Left ventricle myocardium inferior (tissue), 1 donor: Measurements from ENCODE around the gene RNF40. TPM values are rescaled to one million over a fixed set of nuclear protein-coding genes. Genes with fewer than 3 reads are reported as not detected.

Source experiments
- DNase-seq: peaks from one replicate; pipeline ENCODE4 v3.0.0-alpha.2; 2020
- H3K27ac ChIP-seq: fragments of 200-600 bp; replicated peaks from 2 replicates; pipeline ENCODE4 v1.8.0; 2021
- H3K27me3 ChIP-seq: fragments of 200-600 bp; 2 replicates; pipeline ENCODE4 v1.8.0; 2021; ENCODE audit warnings: low read depth
- H3K36me3 ChIP-seq: fragments of 200-600 bp; 2 replicates; pipeline ENCODE4 v1.8.0; 2021
- H3K4me1 ChIP-seq: fragments of 200-600 bp; 2 replicates; pipeline ENCODE4 v1.8.0; 2021
- H3K4me3 ChIP-seq: fragments of 200-600 bp; 2 replicates; pipeline ENCODE4 v1.8.0; 2021; ENCODE audit warnings: mild to moderate bottlenecking, moderate library complexity
- H3K9me3 ChIP-seq: fragments of 200-600 bp; replicated peaks from 2 replicates; pipeline ENCODE4 v1.8.0; 2021
- intact Hi-C: fragments of 100-400 bp; cut with micrococcal nuclease; formaldehyde crosslinking; loops from one replicate; pipeline ENCODE4 v1.11.0; 2022
- total RNA-seq: library from RNA; stranded (reverse); fragmentation: NEBNext Ultra II Directional; extraction: Animal tissue kit (Norgen Biotek cat#: 25700); gene quantifications from one replicate; pipeline ENCODE4 v1.2.1, GENCODE V29; 2021
- TF ChIP-seq, protein P1 (sequence below): fragments of 200-600 bp; IDR thresholded peaks from 2 replicates; pipeline ENCODE4 v1.8.0; 2021; ENCODE audit warnings: antibody characterized with exemption, mild to moderate bottlenecking, borderline replicate concordance
- donor health status: DM: no; HTN: yes; CAD: no; lungs with severe emphysema.

RNF40 gene
- total RNA-seq, 1 donor from 2014 or later: 35.6 TPM

DNA sequence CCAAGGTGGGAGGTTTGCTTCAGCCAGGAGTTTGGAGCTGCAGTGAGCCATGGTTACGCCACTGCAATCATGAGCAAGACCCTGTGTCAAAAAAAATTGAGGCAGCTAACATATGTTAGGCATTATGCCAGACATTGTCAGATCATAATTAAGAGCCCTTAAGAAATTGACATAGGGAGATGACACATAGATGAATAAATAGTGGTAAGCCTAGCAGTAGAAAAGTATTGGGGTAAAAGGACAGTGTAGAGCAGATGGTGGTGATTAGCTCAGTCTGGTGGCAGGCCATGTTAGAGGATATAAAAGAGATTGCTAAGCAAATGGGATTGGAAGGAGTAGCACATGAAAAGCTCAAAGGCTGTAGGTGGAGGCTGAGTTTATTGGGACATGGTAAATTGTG, 40.5 kb upstream of the RNF40 start:
- TF ChIP-seq, protein P1, sequence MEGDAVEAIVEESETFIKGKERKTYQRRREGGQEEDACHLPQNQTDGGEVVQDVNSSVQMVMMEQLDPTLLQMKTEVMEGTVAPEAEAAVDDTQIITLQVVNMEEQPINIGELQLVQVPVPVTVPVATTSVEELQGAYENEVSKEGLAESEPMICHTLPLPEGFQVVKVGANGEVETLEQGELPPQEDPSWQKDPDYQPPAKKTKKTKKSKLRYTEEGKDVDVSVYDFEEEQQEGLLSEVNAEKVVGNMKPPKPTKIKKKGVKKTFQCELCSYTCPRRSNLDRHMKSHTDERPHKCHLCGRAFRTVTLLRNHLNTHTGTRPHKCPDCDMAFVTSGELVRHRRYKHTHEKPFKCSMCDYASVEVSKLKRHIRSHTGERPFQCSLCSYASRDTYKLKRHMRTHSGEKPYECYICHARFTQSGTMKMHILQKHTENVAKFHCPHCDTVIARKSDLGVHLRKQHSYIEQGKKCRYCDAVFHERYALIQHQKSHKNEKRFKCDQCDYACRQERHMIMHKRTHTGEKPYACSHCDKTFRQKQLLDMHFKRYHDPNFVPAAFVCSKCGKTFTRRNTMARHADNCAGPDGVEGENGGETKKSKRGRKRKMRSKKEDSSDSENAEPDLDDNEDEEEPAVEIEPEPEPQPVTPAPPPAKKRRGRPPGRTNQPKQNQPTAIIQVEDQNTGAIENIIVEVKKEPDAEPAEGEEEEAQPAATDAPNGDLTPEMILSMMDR: no peak
- peaks cover 5% of the 10 kb centered on the region for H3K4me1 ChIP-seq
- H3K9me3 ChIP-seq: no peaks in the 10 kb centered on the region
- H3K36me3 ChIP-seq: peaks cover 99% of the 10 kb centered on the region
- no peaks in the 10 kb centered on the region for H3K27me3 ChIP-seq
- DNase-seq: no peak
- H3K4me3 ChIP-seq: no peak overlapping the region
- no peak overlapping the region for H3K27ac ChIP-seq
- intact Hi-C loops: no loop called here

DNA sequence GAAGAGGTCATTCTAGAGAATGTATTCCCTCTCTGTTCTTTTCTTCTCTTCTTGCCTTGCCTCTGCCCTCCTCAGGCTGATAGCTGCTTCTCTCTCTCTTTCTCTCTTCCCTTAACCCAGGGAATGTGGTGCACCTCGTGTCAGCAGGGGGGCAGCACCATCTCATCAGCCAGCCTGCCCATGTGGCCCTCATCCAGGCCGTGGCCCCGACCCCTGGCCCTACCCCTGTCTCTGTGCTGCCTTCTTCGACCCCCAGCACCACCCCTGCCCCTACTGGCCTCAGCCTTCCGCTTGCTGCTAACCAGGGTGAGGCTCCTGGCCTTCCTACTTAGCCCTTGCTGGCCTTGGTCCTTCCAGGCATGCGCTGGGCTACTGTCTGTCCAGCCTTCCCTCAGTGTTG, 39.7 kb upstream of the RNF40 start:
- Histone ChIP-seq H3K27me3 (no peaks in the 10 kb centered on the region), H3K36me3 (peaks cover 95% of the 10 kb centered on the region), H3K4me3 (no peak overlapping the region), H3K27ac (no peak overlapping the region), H3K9me3 (no peaks in the 10 kb centered on the region), H3K4me1 (peaks cover 5% of the 10 kb centered on the region)
- intact Hi-C loops: no loop called here
- TF ChIP-seq, protein P1: peak; percentile 31
- no peak for DNase-seq

GRCh38 chr16:30722916-30723315, 39.2 kb upstream of the RNF40 start:
- no peaks in the 10 kb centered on the region for H3K27me3 ChIP-seq
- peaks cover 5% of the 10 kb centered on the region for H3K4me1 ChIP-seq
- intact Hi-C loops: no loop called here
- H3K27ac ChIP-seq: no peak overlapping the region
- peaks cover 91% of the 10 kb centered on the region for H3K36me3 ChIP-seq
- TF ChIP-seq, protein P1: no peak
- no peak for DNase-seq
- no peaks in the 10 kb centered on the region for H3K9me3 ChIP-seq
- H3K4me3 ChIP-seq: no peak overlapping the region

DNA sequence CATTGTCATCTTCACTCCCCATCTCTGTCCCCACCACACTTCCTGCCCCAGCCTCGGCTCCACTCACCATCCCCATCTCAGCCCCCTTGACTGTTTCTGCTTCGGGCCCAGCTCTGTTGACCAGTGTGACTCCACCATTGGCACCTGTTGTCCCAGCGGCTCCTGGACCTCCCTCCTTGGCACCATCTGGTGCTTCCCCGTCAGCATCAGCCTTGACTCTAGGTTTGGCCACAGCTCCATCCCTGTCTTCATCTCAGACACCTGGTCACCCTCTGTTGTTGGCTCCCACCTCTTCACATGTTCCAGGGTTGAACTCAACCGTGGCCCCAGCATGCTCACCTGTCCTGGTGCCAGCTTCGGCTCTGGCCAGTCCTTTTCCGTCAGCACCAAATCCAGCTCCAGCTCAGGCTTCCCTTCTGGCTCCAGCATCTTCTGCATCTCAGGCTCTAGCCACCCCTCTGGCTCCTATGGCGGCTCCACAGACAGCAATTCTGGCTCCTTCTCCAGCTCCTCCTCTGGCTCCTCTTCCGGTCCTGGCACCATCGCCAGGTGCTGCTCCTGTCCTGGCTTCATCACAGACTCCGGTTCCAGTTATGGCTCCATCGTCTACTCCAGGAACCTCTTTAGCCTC, 38.3 kb upstream of the RNF40 start:
- intact Hi-C loops: no loop called here
- H3K4me3 ChIP-seq: no peak overlapping the region
- no peaks in the 10 kb centered on the region for H3K9me3 ChIP-seq
- no peak for DNase-seq
- peaks cover 84% of the 10 kb centered on the region for H3K36me3 ChIP-seq
- peaks cover 5% of the 10 kb centered on the region for H3K4me1 ChIP-seq
- H3K27ac ChIP-seq: peak overlapping the region; percentile 42
- TF ChIP-seq, protein P1: no peak
- H3K27me3 ChIP-seq: no peaks in the 10 kb centered on the region

DNA sequence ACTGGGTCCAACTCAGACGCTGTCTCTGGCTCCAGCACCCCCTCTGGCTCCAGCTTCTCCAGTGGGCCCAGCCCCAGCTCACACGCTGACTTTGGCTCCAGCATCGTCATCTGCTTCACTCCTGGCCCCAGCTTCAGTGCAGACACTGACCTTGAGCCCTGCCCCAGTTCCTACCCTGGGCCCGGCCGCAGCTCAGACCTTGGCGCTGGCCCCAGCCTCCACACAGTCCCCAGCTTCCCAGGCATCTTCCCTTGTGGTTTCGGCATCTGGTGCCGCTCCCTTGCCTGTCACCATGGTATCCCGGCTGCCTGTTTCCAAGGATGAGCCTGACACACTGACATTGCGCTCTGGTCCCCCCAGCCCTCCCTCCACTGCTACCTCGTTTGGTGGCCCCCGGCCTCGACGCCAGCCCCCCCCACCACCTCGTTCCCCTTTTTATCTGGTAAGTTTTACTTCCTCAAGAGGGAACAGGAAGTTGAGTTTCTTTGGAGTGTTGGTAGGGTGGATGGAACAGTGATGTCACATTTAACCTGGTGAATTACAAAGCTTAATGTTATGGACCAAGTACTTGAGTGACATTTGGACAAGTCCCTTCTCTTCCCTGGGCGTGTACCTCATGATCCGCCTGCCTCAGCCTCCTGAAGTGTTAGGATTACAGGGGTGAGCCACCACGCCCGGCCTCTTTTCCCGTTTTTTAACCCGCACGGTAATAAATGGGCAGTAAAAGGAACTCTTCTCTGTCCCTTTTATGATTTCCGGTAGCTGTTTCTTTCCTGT, 37.3 kb upstream of the RNF40 start:
- peak; percentile 52 for DNase-seq
- H3K9me3 ChIP-seq: no peaks in the 10 kb centered on the region
- H3K36me3 ChIP-seq: peaks cover 84% of the 10 kb centered on the region
- no peaks in the 10 kb centered on the region for H3K27me3 ChIP-seq
- TF ChIP-seq, protein P1: no peak
- H3K27ac ChIP-seq: peak overlapping the region; percentile 42
- intact Hi-C loops: no loop called here
- no peak overlapping the region for H3K4me3 ChIP-seq
- H3K4me1 ChIP-seq: peaks cover 15% of the 10 kb centered on the region
